NT2/D1 (cell line): ENCODE results near the gene PCP4.

Experiments
- YY1 ChIP-seq: IDR thresholded peaks from 2 replicates; pipeline ENCODE4 v1.6.1; 2011; ENCODE audit not compliant: insufficient read length, insufficient read depth
- ZNF274 ChIP-seq: IDR thresholded peaks from 2 replicates; pipeline ENCODE4 v1.6.1; 2011; ENCODE audit warnings: mild to moderate bottlenecking, low read depth, low read length

- TF ChIP-seq YY1 (no peak), ZNF274 (no peak)
These were observed 65.1 kb downstream of the PCP4 start for GRCh38 chr21:39932335-39932734.
